Parathyroid adenoma (tissue), 2 donors: ENCODE measurements around the gene RER1.

Experiments used
- H2AFZ ChIP-seq: fragments of 300-600 bp; sonication (generic); one replicate; pipeline ENCODE4 v1.7.0; 2017; ENCODE audit warnings: antibody characterized with exemption, mild to moderate bottlenecking
- H3K27ac ChIP-seq: fragments of 300-600 bp; sonication (generic); one replicate; pipeline ENCODE4 v1.7.0; 2017
- H3K27me3 ChIP-seq: fragments of 300-600 bp; sonication (generic); one replicate; pipeline ENCODE4 v1.7.0; 2017; ENCODE audit warnings: low read length; ENCODE audit not compliant: control insufficient read depth, insufficient read depth
- H3K36me3 ChIP-seq: fragments of 300-600 bp; sonication (generic); one replicate; pipeline ENCODE4 v1.7.0; 2017; ENCODE audit warnings: low read length; ENCODE audit not compliant: control insufficient read depth, insufficient read depth
- H3K4me1 ChIP-seq: fragments of 300-600 bp; sonication (generic); one replicate; pipeline ENCODE4 v1.7.0; 2017; ENCODE audit warnings: control low read depth
- H3K4me2 ChIP-seq: fragments of 300-600 bp; sonication (generic); one replicate; pipeline ENCODE4 v1.7.0; 2017; ENCODE audit warnings: low read length
- H3K4me3 ChIP-seq: fragments of 300-600 bp; sonication (generic); one replicate; pipeline ENCODE4 v1.7.0; 2017; ENCODE audit warnings: low read depth, low read length
- H3K79me2 ChIP-seq: fragments of 300-600 bp; sonication (generic); one replicate; pipeline ENCODE4 v1.7.0; 2017; ENCODE audit warnings: control low read depth
- H3K9ac ChIP-seq: fragments of 300-600 bp; sonication (generic); one replicate; pipeline ENCODE4 v1.7.0; 2017; ENCODE audit warnings: mild to moderate bottlenecking
- H3K9me3 ChIP-seq: fragments of 300-600 bp; sonication (generic); one replicate; pipeline ENCODE4 v1.7.0; 2017; ENCODE audit warnings: low read length; ENCODE audit not compliant: control insufficient read depth
- TF ChIP-seq, protein P1 (sequence below): fragments of 300-600 bp; sonication (generic); IDR thresholded peaks from one replicate; pipeline ENCODE4 v1.7.0; 2017; ENCODE audit warnings: antibody characterized with exemption, mild to moderate bottlenecking
- donor health status: primary hyperparathyroidism.

Gene RER1

DNA sequence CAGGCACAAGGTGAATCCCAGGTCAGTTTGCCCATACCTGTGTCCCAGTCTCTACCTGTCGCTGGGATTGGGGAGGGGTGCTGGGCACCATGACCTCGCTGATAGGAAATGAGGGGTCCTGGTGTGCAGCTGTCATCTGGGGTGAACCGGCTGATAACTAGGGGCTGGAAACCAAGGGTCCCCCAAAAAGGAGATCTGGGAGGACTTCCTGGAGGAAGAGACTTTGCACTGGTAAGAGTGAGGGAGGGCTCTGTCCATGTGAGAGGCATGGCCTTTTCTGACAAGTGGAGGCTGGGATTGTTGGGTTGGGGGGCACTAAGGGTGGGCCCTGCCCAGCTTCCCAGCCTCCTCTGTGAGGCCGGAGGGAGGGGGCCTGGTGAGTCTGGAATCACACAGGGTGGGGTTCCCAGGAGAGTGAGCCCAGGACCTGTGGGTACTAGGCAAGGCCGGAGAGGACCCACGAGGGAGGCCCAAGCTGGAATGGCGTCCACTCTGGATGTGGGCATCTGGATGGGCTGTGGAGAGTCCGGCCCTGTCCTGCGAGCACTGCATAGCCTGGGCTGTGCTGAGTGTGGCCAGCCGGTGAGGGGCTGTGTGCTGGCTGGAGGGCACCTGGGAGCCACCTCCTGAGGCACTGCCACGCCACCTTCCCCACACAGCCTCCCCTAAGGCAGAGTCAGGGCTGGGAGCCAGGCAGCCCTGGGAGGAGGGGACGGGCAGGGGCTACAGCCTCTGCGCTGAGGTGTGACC is 25.6 kb downstream of the RER1 start:
- Histone ChIP-seq H3K9ac (no peak overlapping the region), H3K79me2 (no peaks in the 10 kb centered on the region), H2AFZ (no peak overlapping the region), H3K36me3 (no peaks in the 10 kb centered on the region), H3K4me2 (no peak overlapping the region), H3K4me1 (no peaks in the 10 kb centered on the region), H3K9me3 (no peaks in the 10 kb centered on the region), H3K27me3 (no peaks in the 10 kb centered on the region), H3K4me3 (no peak overlapping the region), H3K27ac (no peak overlapping the region)
- TF ChIP-seq, protein P1, sequence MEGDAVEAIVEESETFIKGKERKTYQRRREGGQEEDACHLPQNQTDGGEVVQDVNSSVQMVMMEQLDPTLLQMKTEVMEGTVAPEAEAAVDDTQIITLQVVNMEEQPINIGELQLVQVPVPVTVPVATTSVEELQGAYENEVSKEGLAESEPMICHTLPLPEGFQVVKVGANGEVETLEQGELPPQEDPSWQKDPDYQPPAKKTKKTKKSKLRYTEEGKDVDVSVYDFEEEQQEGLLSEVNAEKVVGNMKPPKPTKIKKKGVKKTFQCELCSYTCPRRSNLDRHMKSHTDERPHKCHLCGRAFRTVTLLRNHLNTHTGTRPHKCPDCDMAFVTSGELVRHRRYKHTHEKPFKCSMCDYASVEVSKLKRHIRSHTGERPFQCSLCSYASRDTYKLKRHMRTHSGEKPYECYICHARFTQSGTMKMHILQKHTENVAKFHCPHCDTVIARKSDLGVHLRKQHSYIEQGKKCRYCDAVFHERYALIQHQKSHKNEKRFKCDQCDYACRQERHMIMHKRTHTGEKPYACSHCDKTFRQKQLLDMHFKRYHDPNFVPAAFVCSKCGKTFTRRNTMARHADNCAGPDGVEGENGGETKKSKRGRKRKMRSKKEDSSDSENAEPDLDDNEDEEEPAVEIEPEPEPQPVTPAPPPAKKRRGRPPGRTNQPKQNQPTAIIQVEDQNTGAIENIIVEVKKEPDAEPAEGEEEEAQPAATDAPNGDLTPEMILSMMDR, result no peak

DNA sequence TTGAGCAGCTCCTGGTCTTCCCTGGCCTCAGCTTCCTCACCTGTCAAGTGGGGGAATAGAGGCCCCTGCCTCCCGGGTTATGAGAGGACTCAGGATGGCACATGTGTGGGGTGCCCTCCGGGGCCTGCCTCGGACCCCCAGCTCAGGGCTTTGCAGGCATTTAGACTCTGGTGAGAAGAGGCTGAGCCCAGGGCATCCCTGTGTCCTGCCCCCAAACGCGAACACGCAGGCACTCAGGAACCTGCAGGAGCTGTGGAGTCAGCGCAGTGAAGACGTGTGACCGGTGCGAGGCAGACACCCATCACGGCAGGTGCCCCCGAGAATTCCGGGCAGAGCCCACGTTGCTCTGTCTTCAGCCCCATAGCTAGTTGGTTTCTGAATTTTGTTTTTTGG is 26.2 kb downstream of the RER1 start:
- Histone ChIP-seq H3K79me2 (no peaks in the 10 kb centered on the region), H3K36me3 (no peaks in the 10 kb centered on the region), H3K27me3 (no peaks in the 10 kb centered on the region), H2AFZ (no peak overlapping the region), H3K9ac (no peak overlapping the region), H3K4me2 (no peak overlapping the region), H3K4me3 (no peak overlapping the region), H3K9me3 (no peaks in the 10 kb centered on the region), H3K27ac (no peak overlapping the region), H3K4me1 (no peaks in the 10 kb centered on the region)
- TF ChIP-seq, protein P1, result no peak

DNA sequence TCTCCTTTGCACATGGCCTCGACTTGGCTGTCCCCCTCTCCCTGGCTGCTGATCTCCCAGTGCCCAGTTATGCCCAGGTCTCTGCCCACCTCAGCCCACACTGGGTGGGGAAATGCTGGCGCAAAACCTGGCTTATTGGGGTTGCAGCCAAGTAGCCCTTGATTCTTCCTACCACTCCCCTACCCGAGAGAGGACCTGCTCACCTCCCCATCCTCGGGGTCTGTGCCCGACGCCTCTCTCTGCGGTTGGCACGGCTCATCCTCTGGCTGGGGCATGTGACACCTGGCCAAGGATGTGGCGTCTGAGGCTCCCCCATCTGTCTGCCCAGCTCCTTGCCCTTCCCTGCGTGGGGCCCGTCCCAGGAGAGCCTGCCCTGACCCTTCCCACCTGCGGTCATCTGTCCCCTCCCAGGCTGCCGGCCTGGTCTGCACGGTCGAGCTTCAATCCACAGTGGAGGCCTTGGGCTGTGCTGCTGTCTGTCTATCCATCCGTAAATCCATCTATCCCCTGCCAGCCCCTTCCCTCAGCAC is 27.2 kb downstream of the RER1 start:
- no peak overlapping the region for H3K9ac ChIP-seq
- H3K27me3 ChIP-seq, result no peaks in the 10 kb centered on the region

DNA sequence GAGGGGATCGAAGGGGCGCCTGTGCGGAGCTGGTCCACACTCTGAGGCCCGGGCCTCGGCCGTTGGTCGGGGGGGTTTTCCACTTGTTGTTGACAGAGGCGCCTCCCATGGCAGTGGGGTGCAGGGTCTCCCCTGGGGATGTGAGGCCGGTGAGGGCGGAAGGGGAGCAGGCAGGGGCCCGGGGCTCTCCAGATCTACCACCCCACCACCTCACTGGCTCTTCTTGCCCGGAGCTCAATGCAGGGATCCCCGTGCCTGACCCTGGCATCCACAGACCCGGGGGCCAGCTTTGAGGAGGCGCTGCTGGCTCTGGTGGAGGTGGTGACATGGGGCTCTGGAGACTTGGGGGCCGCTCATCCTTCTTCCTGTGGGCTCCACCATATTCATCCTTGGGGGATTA is 27.8 kb downstream of the RER1 start:
- no peaks in the 10 kb centered on the region for H3K9me3 ChIP-seq
- no peaks in the 10 kb centered on the region for H3K4me1 ChIP-seq
- no peaks in the 10 kb centered on the region for H3K27me3 ChIP-seq
- no peaks in the 10 kb centered on the region for H3K36me3 ChIP-seq
- H3K4me2 ChIP-seq, result no peak overlapping the region
- H3K4me3 ChIP-seq, result no peak overlapping the region
- no peak overlapping the region for H3K27ac ChIP-seq
- no peak overlapping the region for H3K9ac ChIP-seq
- H2AFZ ChIP-seq, result no peak overlapping the region
- H3K79me2 ChIP-seq, result no peaks in the 10 kb centered on the region
- TF ChIP-seq, protein P1, result no peak

More for the DNA sequence above, 27.2 kb downstream of the RER1 start:
- Histone ChIP-seq H3K4me2 (no peak overlapping the region), H3K4me3 (no peak overlapping the region), H3K36me3 (no peaks in the 10 kb centered on the region), H3K79me2 (no peaks in the 10 kb centered on the region), H3K27ac (no peak overlapping the region), H3K9me3 (no peaks in the 10 kb centered on the region), H3K4me1 (no peaks in the 10 kb centered on the region), H2AFZ (no peak overlapping the region)
- TF ChIP-seq, protein P1, result no peak

DNA sequence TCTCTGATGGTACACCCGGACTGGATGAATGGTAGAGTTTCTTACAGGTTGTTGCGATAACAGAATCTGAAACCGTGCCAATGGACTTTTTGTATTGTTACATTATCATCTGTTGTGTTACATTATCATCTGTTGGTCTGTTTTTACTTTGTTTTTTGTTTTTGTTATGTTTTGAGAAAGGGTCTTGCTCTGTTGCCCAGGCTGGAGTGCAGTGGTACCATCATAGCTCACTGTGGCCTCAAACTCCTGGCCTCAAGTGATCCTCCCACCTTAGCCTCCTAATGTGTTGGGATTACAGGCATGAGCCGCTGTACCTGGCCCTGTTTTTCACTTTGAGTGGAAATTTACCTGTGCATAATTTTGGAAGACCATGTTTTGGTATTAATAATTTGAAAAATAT is 30.9 kb downstream of the RER1 start:
- no peaks in the 10 kb centered on the region for H3K27me3 ChIP-seq
- H3K4me2 ChIP-seq, result no peak overlapping the region
- H3K9me3 ChIP-seq, result no peaks in the 10 kb centered on the region
- H3K4me3 ChIP-seq, result no peak overlapping the region
- H3K36me3 ChIP-seq, result no peaks in the 10 kb centered on the region
- no peaks in the 10 kb centered on the region for H3K79me2 ChIP-seq
- TF ChIP-seq, protein P1, result no peak
- no peak overlapping the region for H3K27ac ChIP-seq
- no peaks in the 10 kb centered on the region for H3K4me1 ChIP-seq
- H2AFZ ChIP-seq, result no peak overlapping the region
- no peak overlapping the region for H3K9ac ChIP-seq
